ENCODE data around the gene USF3.

The USF3 gene

GRCh38 chr3:113685124-113685523, 11.3 kb downstream of the USF3 start:
- in situ Hi-C loops (cut with HindIII; ENCODE audit: low sequenced_read_pairs): no loop called here
- no peak for DNase-seq (ENCODE audit: low read depth)

GRCh38 chr3:113684271-113684819, 12.1 kb downstream of the USF3 start:
- DNase-seq (ENCODE audit: low read depth): no peak
- in situ Hi-C loops (cut with HindIII; ENCODE audit: low sequenced_read_pairs): no loop called here
- H3K4me3 ChIP-seq (ENCODE audit: low read depth, low read length): no peak overlapping the region
- TF ChIP-seq CTCF (IDR thresholded peaks at IDR 0.05; ENCODE audit: low read depth, low read length, missing control alignments): no peak

More at GRCh38 chr3:113685124-113685523, 11.3 kb downstream of the USF3 start:
- no peak overlapping the region for H3K4me3 ChIP-seq (ENCODE audit: low read depth, low read length)
- no peak for TF ChIP-seq CTCF (IDR thresholded peaks at IDR 0.05; ENCODE audit: low read depth, low read length, missing control alignments)

- DNase-seq (ENCODE audit: low read depth): no peak
- no peak for TF ChIP-seq CTCF (IDR thresholded peaks at IDR 0.05; ENCODE audit: low read depth, low read length, missing control alignments)
- in situ Hi-C loops (cut with HindIII; ENCODE audit: low sequenced_read_pairs): no loop called here
- H3K4me3 ChIP-seq (ENCODE audit: low read depth, low read length): no peak overlapping the region
Measured at GRCh38 chr3:113678773-113679172, 17.7 kb downstream of the USF3 start.

- TF ChIP-seq CTCF (IDR thresholded peaks at IDR 0.05; ENCODE audit: low read depth, low read length, missing control alignments): no peak
- DNase-seq (ENCODE audit: low read depth): no peak
- in situ Hi-C loops (cut with HindIII; ENCODE audit: low sequenced_read_pairs): no loop called here
Measured at GRCh38 chr3:113677737-113678136, 18.7 kb downstream of the USF3 start.

GRCh38 chr3:113676261-113676660, 20.2 kb downstream of the USF3 start:
- H3K4me3 ChIP-seq (ENCODE audit: low read depth, low read length): no peak overlapping the region
- in situ Hi-C loops (cut with HindIII; ENCODE audit: low sequenced_read_pairs): no loop called here
- no peak for DNase-seq (ENCODE audit: low read depth)
- no peak for TF ChIP-seq CTCF (IDR thresholded peaks at IDR 0.05; ENCODE audit: low read depth, low read length, missing control alignments)

More at GRCh38 chr3:113677737-113678136, 18.7 kb downstream of the USF3 start:
- H3K4me3 ChIP-seq (ENCODE audit: low read depth, low read length): no peak overlapping the region

- no peak for DNase-seq (ENCODE audit: low read depth)
- in situ Hi-C loops (cut with HindIII; ENCODE audit: low sequenced_read_pairs): no loop called here
- H3K4me3 ChIP-seq (ENCODE audit: low read depth, low read length): no peak overlapping the region
- no peak for TF ChIP-seq CTCF (IDR thresholded peaks at IDR 0.05; ENCODE audit: low read depth, low read length, missing control alignments)
Measured at GRCh38 chr3:113673593-113673992, 22.8 kb downstream of the USF3 start.

All from astrocyte of the cerebellum (primary cell).